T-helper 2 cell treated with Interferon-gamma antibody and Interleukin-4, amounts not matched to agents 5 μg/mL and 100 μg/mL, for 36 hours (primary cell): ENCODE results near the gene CANT1.
A peak's percentile ranks its signal among the peaks of the same experiment; 100 is the strongest.

Experiments used
- DNase-seq: peaks from one replicate; pipeline ENCODE4 v3.0.0; 2021; ENCODE audit warnings: low spot score
- H3K27ac Mint-ChIP-seq: one replicate; pipeline ENCODE4 v1.8.0; 2021; ENCODE audit warnings: mild to moderate bottlenecking, mixed read lengths
- H3K27me3 Mint-ChIP-seq: one replicate; pipeline ENCODE4 v1.8.0; 2021; ENCODE audit warnings: low read depth, mixed read lengths
- H3K36me3 Mint-ChIP-seq: one replicate; pipeline ENCODE4 v1.8.0; 2021; ENCODE audit warnings: low read depth, mixed read lengths
- H3K4me1 Mint-ChIP-seq: one replicate; pipeline ENCODE4 v1.8.0; 2021; ENCODE audit warnings: low read depth, mixed read lengths
- H3K4me3 Mint-ChIP-seq: one replicate; pipeline ENCODE4 v1.8.0; 2022; ENCODE audit warnings: mild to moderate bottlenecking, moderate library complexity, mixed read lengths
- H3K9me3 Mint-ChIP-seq: one replicate; pipeline ENCODE4 v1.8.0; 2021; ENCODE audit warnings: mixed read lengths

The CANT1 gene

GRCh38 chr17:79014158-79014758 lies 4.7 kb upstream of the CANT1 start:
- peaks cover 12% of the 10 kb centered on the region for H3K27me3 Mint-ChIP-seq
- peaks cover 2% of the 10 kb centered on the region for H3K36me3 Mint-ChIP-seq
- H3K9me3 Mint-ChIP-seq, result peaks cover 11% of the 10 kb centered on the region
- H3K27ac Mint-ChIP-seq, result no peak overlapping the region
- H3K4me3 Mint-ChIP-seq, result no peak overlapping the region
- H3K4me1 Mint-ChIP-seq, result peaks cover 2% of the 10 kb centered on the region
- DNase-seq, result no peak

GRCh38 chr17:79012563-79013134 lies 3.1 kb upstream of the CANT1 start:
- peaks cover 11% of the 10 kb centered on the region for H3K9me3 Mint-ChIP-seq
- H3K4me1 Mint-ChIP-seq, result peaks cover 15% of the 10 kb centered on the region
- peak overlapping the region; percentile 29 for H3K4me3 Mint-ChIP-seq
- no peak for DNase-seq
- H3K27ac Mint-ChIP-seq, result no peak overlapping the region
- H3K27me3 Mint-ChIP-seq, result peaks cover 12% of the 10 kb centered on the region
- H3K36me3 Mint-ChIP-seq, result peaks cover 9% of the 10 kb centered on the region

GRCh38 chr17:79011451-79012147 lies 2.0 kb upstream of the CANT1 start:
- H3K36me3 Mint-ChIP-seq, result peaks cover 16% of the 10 kb centered on the region
- peaks cover 8% of the 10 kb centered on the region for H3K27me3 Mint-ChIP-seq
- H3K9me3 Mint-ChIP-seq, result peaks cover 11% of the 10 kb centered on the region
- no peak overlapping the region for H3K4me3 Mint-ChIP-seq
- DNase-seq, result no peak
- peaks cover 24% of the 10 kb centered on the region for H3K4me1 Mint-ChIP-seq
- no peak overlapping the region for H3K27ac Mint-ChIP-seq

GRCh38 chr17:79010304-79010646 lies 711 bp upstream of the CANT1 start:
- H3K9me3 Mint-ChIP-seq, result peaks cover 11% of the 10 kb centered on the region
- H3K4me3 Mint-ChIP-seq, result peak overlapping the region; percentile 89
- H3K4me1 Mint-ChIP-seq, result peaks cover 33% of the 10 kb centered on the region
- peaks cover 16% of the 10 kb centered on the region for H3K36me3 Mint-ChIP-seq
- H3K27ac Mint-ChIP-seq, result peak overlapping the region; percentile 79
- DNase-seq, result no peak
- H3K27me3 Mint-ChIP-seq, result peaks cover 8% of the 10 kb centered on the region

- DNase-seq, result no peak
- peaks cover 4% of the 10 kb centered on the region for H3K27me3 Mint-ChIP-seq
- H3K27ac Mint-ChIP-seq, result peak overlapping the region; percentile 91
- peak overlapping the region; percentile 93 for H3K4me3 Mint-ChIP-seq
- peaks cover 6% of the 10 kb centered on the region for H3K9me3 Mint-ChIP-seq
- H3K4me1 Mint-ChIP-seq, result peaks cover 36% of the 10 kb centered on the region
- peaks cover 14% of the 10 kb centered on the region for H3K36me3 Mint-ChIP-seq
Measured at GRCh38 chr17:79008666-79009387, 737 bp downstream of the CANT1 start.

- Mint-ChIP-seq H3K27me3 (no peaks in the 10 kb centered on the region), H3K4me1 (peaks cover 36% of the 10 kb centered on the region), H3K36me3 (peaks cover 14% of the 10 kb centered on the region), H3K4me3 (peak overlapping the region; percentile 93), H3K9me3 (no peaks in the 10 kb centered on the region), H3K27ac (peak overlapping the region; percentile 91)
- DNase-seq, result no peak
Measured at GRCh38 chr17:79007504-79008381, 1.8 kb downstream of the CANT1 start.

GRCh38 chr17:79006794-79007503 lies 2.6 kb downstream of the CANT1 start:
- no peak for DNase-seq
- H3K4me1 Mint-ChIP-seq, result peaks cover 36% of the 10 kb centered on the region
- no peaks in the 10 kb centered on the region for H3K9me3 Mint-ChIP-seq
- H3K27me3 Mint-ChIP-seq, result no peaks in the 10 kb centered on the region
- peaks cover 17% of the 10 kb centered on the region for H3K36me3 Mint-ChIP-seq
- H3K27ac Mint-ChIP-seq, result peak overlapping the region; percentile 22
- H3K4me3 Mint-ChIP-seq, result peak overlapping the region; percentile 93

GRCh38 chr17:79006046-79006445 lies 3.5 kb downstream of the CANT1 start:
- no peaks in the 10 kb centered on the region for H3K9me3 Mint-ChIP-seq
- peaks cover 17% of the 10 kb centered on the region for H3K36me3 Mint-ChIP-seq
- DNase-seq, result no peak
- peak overlapping the region; percentile 4 for H3K27ac Mint-ChIP-seq
- no peak overlapping the region for H3K4me3 Mint-ChIP-seq
- H3K27me3 Mint-ChIP-seq, result no peaks in the 10 kb centered on the region
- H3K4me1 Mint-ChIP-seq, result peaks cover 35% of the 10 kb centered on the region

- no peaks in the 10 kb centered on the region for H3K27me3 Mint-ChIP-seq
- DNase-seq, result no peak
- peaks cover 35% of the 10 kb centered on the region for H3K4me1 Mint-ChIP-seq
- no peak overlapping the region for H3K4me3 Mint-ChIP-seq
- no peaks in the 10 kb centered on the region for H3K9me3 Mint-ChIP-seq
- H3K36me3 Mint-ChIP-seq, result peaks cover 17% of the 10 kb centered on the region
- H3K27ac Mint-ChIP-seq, result peak overlapping the region; percentile 26
Measured at GRCh38 chr17:79005063-79005861, 4.3 kb downstream of the CANT1 start.

- Mint-ChIP-seq H3K9me3 (no peaks in the 10 kb centered on the region), H3K4me3 (no peak overlapping the region), H3K27me3 (no peaks in the 10 kb centered on the region), H3K36me3 (peaks cover 23% of the 10 kb centered on the region), H3K4me1 (peaks cover 32% of the 10 kb centered on the region), H3K27ac (peak overlapping the region; percentile 36)
- no peak for DNase-seq
Measured at GRCh38 chr17:79003661-79004411, 5.7 kb downstream of the CANT1 start.

GRCh38 chr17:79002796-79003593 lies 6.6 kb downstream of the CANT1 start:
- no peak overlapping the region for H3K27ac Mint-ChIP-seq
- peaks cover 17% of the 10 kb centered on the region for H3K36me3 Mint-ChIP-seq
- no peak for DNase-seq
- peaks cover 24% of the 10 kb centered on the region for H3K4me1 Mint-ChIP-seq
- H3K27me3 Mint-ChIP-seq, result no peaks in the 10 kb centered on the region
- no peak overlapping the region for H3K4me3 Mint-ChIP-seq
- H3K9me3 Mint-ChIP-seq, result no peaks in the 10 kb centered on the region
